Measurements from ENCODE around the gene KCNQ1OT1.

GRCh38 chr11:2673250-2673610 lies 26.6 kb downstream of the KCNQ1OT1 start:
- TF ChIP-seq CTCF (IDR thresholded peaks at IDR 0.05; ENCODE audit: low read depth, low read length), result no peak
- no peak for TF ChIP-seq EZH2phosphoT487 (IDR thresholded peaks at IDR 0.05; ENCODE audit: low read depth)

Measured in OCI-LY3 (cell line).